Nephron (organoid): ENCODE data around the gene SUMO1.

Experiments
- H3K27ac Mint-ChIP-seq, 3 experiments: 2 replicates each; pipeline ENCODE4 v1.8.0; 2020; ENCODE audit warnings: mixed read lengths in 3 of 3, mild to moderate bottlenecking in 2 of 3, moderate library complexity in 1 of 3
- H3K27me3 Mint-ChIP-seq: 2 replicates; pipeline ENCODE4 v1.8.0; 2021; ENCODE audit warnings: low read depth, mild to moderate bottlenecking, moderate library complexity, mixed read lengths
- H3K36me3 Mint-ChIP-seq: 2 replicates; pipeline ENCODE4 v1.8.0; 2020; ENCODE audit warnings: low read depth, mixed read lengths
- H3K4me1 Mint-ChIP-seq: 2 replicates; pipeline ENCODE4 v1.8.0; 2020; ENCODE audit warnings: mixed read lengths
- H3K4me3 Mint-ChIP-seq, 3 experiments: 2 replicates each; pipeline ENCODE4 v1.8.0; 2020; ENCODE audit warnings: mild to moderate bottlenecking in 3 of 3, mixed read lengths in 3 of 3, moderate library complexity in 2 of 3
- H3K9me3 Mint-ChIP-seq: 2 replicates; pipeline ENCODE4 v1.8.0; 2020; ENCODE audit warnings: mixed read lengths
- CTCF ChIP-seq, 3 experiments: fragments of 200-600 bp; sonication (generic); IDR thresholded peaks; one replicate each; pipeline ENCODE4 v1.5.0; 2021; ENCODE audit warnings: antibody characterized with exemption in 3 of 3; ENCODE audit not compliant: unreplicated experiment in 3 of 3

Gene SUMO1

GRCh38 chr2:202178346-202178958 lies 59.9 kb downstream of the SUMO1 start:
- H3K36me3 Mint-ChIP-seq: peaks cover 3% of the 10 kb centered on the region
- no peaks in the 10 kb centered on the region for H3K27me3 Mint-ChIP-seq
- peaks cover 6% of the 10 kb centered on the region for H3K9me3 Mint-ChIP-seq
- no peak overlapping the region for H3K4me3 Mint-ChIP-seq
- H3K4me1 Mint-ChIP-seq: peaks cover 5% of the 10 kb centered on the region
- H3K27ac Mint-ChIP-seq: no peak overlapping the region
- TF ChIP-seq CTCF (IDR thresholded peaks at IDR 0.05; ENCODE audit: unreplicated experiment in 3 of 3): peak; percentile 77 to 85 (median 84)

GRCh38 chr2:202172439-202173211 lies 65.8 kb downstream of the SUMO1 start:
- Mint-ChIP-seq H3K27me3 (peaks cover 12% of the 10 kb centered on the region), H3K4me1 (peaks cover 25% of the 10 kb centered on the region), H3K36me3 (peaks cover 3% of the 10 kb centered on the region), H3K27ac (peak overlapping the region in 2 of 3 experiments; percentile 30 to 47), H3K4me3 (no peak overlapping the region), H3K9me3 (peaks cover 6% of the 10 kb centered on the region)
- no peak for TF ChIP-seq CTCF (IDR thresholded peaks at IDR 0.05; ENCODE audit: unreplicated experiment in 3 of 3)

GRCh38 chr2:202171241-202171825 lies 67.1 kb downstream of the SUMO1 start:
- Mint-ChIP-seq H3K4me1 (peaks cover 25% of the 10 kb centered on the region), H3K27ac (peak overlapping the region in 2 of 3 experiments; percentile 19 to 66), H3K27me3 (peaks cover 12% of the 10 kb centered on the region), H3K4me3 (peak overlapping the region; percentile 24 to 57 (median 35)), H3K9me3 (peaks cover 3% of the 10 kb centered on the region), H3K36me3 (peaks cover 3% of the 10 kb centered on the region)
- TF ChIP-seq CTCF (IDR thresholded peaks at IDR 0.05; ENCODE audit: unreplicated experiment in 3 of 3): no peak

- H3K4me3 Mint-ChIP-seq: no peak overlapping the region
- peaks cover 3% of the 10 kb centered on the region for H3K36me3 Mint-ChIP-seq
- H3K9me3 Mint-ChIP-seq: peaks cover 3% of the 10 kb centered on the region
- H3K27me3 Mint-ChIP-seq: peaks cover 12% of the 10 kb centered on the region
- peaks cover 33% of the 10 kb centered on the region for H3K4me1 Mint-ChIP-seq
- H3K27ac Mint-ChIP-seq: no peak overlapping the region
- no peak for TF ChIP-seq CTCF (IDR thresholded peaks at IDR 0.05; ENCODE audit: unreplicated experiment in 3 of 3)
Observed at GRCh38 chr2:202169832-202170424, 68.5 kb downstream of the SUMO1 start.

GRCh38 chr2:202169131-202169530 lies 69.3 kb downstream of the SUMO1 start:
- Mint-ChIP-seq H3K27ac (no peak overlapping the region), H3K9me3 (peaks cover 1% of the 10 kb centered on the region), H3K4me1 (peaks cover 41% of the 10 kb centered on the region), H3K27me3 (peaks cover 12% of the 10 kb centered on the region), H3K4me3 (no peak overlapping the region), H3K36me3 (peaks cover 2% of the 10 kb centered on the region)
- no peak for TF ChIP-seq CTCF (IDR thresholded peaks at IDR 0.05; ENCODE audit: unreplicated experiment in 3 of 3)
